ENCODE results near the gene PIRT. TPM values are rescaled to one million over a fixed set of nuclear protein-coding genes. Genes with fewer than 3 reads are reported as not detected.
A peak's percentile ranks its signal among the peaks of the same experiment; 100 is the strongest.

Gene PIRT
- not detected for total RNA-seq (ENCODE audit: unreplicated experiment)
- long read RNA-seq, result 0 reads

- DNase-seq (ENCODE audit: low spot score), result no peak
- peaks cover 5% of the 10 kb centered on the region for H3K27me3 Mint-ChIP-seq (ENCODE audit: unreplicated experiment)
- H3K36me3 Mint-ChIP-seq (ENCODE audit: low read depth, unreplicated experiment), result no peaks in the 10 kb centered on the region
- H3K4me1 Mint-ChIP-seq (ENCODE audit: unreplicated experiment), result no peaks in the 10 kb centered on the region
- H3K4me3 Mint-ChIP-seq (ENCODE audit: unreplicated experiment), result no peak within 1 kb of the TSS
- TF ChIP-seq CTCF (IDR thresholded peaks at IDR 0.05; ENCODE audit: unreplicated experiment), result no peak
- no peak within 1 kb of the TSS for H3K27ac Mint-ChIP-seq (ENCODE audit: unreplicated experiment)
- H3K9me3 Mint-ChIP-seq (ENCODE audit: unreplicated experiment), result no peaks in the 10 kb centered on the region
These were observed at the start of gene PIRT for GRCh38 chr17:10837921-10838320. PIRT (minus strand) TSS chr17:10838087; CDS start chr17:10825645, 12,442 bp downstream.

- Mint-ChIP-seq H3K4me1 (ENCODE audit: unreplicated experiment) (no peaks in the 10 kb centered on the region), H3K9me3 (ENCODE audit: unreplicated experiment) (peaks cover 13% of the 10 kb centered on the region), H3K4me3 (ENCODE audit: unreplicated experiment) (no peak overlapping the region), H3K27me3 (ENCODE audit: unreplicated experiment) (peaks cover 4% of the 10 kb centered on the region), H3K36me3 (ENCODE audit: low read depth, unreplicated experiment) (no peaks in the 10 kb centered on the region), H3K27ac (ENCODE audit: unreplicated experiment) (no peak overlapping the region)
- no peak for TF ChIP-seq CTCF (IDR thresholded peaks at IDR 0.05; ENCODE audit: unreplicated experiment)
- no peak for DNase-seq (ENCODE audit: low spot score)
These were observed 44.1 kb upstream of the PIRT start for GRCh38 chr17:10881959-10882358.

- H3K4me3 Mint-ChIP-seq (ENCODE audit: unreplicated experiment), result no peak overlapping the region
- peaks cover 9% of the 10 kb centered on the region for H3K9me3 Mint-ChIP-seq (ENCODE audit: unreplicated experiment)
- peaks cover 1% of the 10 kb centered on the region for H3K27me3 Mint-ChIP-seq (ENCODE audit: unreplicated experiment)
- no peaks in the 10 kb centered on the region for H3K36me3 Mint-ChIP-seq (ENCODE audit: low read depth, unreplicated experiment)
- no peak for TF ChIP-seq CTCF (IDR thresholded peaks at IDR 0.05; ENCODE audit: unreplicated experiment)
- no peak for DNase-seq (ENCODE audit: low spot score)
- no peak overlapping the region for H3K27ac Mint-ChIP-seq (ENCODE audit: unreplicated experiment)
- no peaks in the 10 kb centered on the region for H3K4me1 Mint-ChIP-seq (ENCODE audit: unreplicated experiment)
These were observed 41.4 kb upstream of the PIRT start for GRCh38 chr17:10879190-10879836.

- peak; percentile 50 for DNase-seq (ENCODE audit: low spot score)
- Mint-ChIP-seq H3K4me3 (ENCODE audit: unreplicated experiment) (no peak overlapping the region), H3K36me3 (ENCODE audit: low read depth, unreplicated experiment) (no peaks in the 10 kb centered on the region), H3K27ac (ENCODE audit: unreplicated experiment) (no peak overlapping the region), H3K9me3 (ENCODE audit: unreplicated experiment) (peaks cover 20% of the 10 kb centered on the region), H3K27me3 (ENCODE audit: unreplicated experiment) (no peaks in the 10 kb centered on the region), H3K4me1 (ENCODE audit: unreplicated experiment) (no peaks in the 10 kb centered on the region)
- peak; percentile 65 for TF ChIP-seq CTCF (IDR thresholded peaks at IDR 0.05; ENCODE audit: unreplicated experiment)
These were observed 38.2 kb upstream of the PIRT start for GRCh38 chr17:10875984-10876555.

GRCh38 chr17:10875430-10875851, 37.6 kb upstream of the PIRT start:
- Mint-ChIP-seq H3K36me3 (ENCODE audit: low read depth, unreplicated experiment) (no peaks in the 10 kb centered on the region), H3K27ac (ENCODE audit: unreplicated experiment) (no peak overlapping the region), H3K4me3 (ENCODE audit: unreplicated experiment) (no peak overlapping the region), H3K9me3 (ENCODE audit: unreplicated experiment) (peaks cover 19% of the 10 kb centered on the region), H3K4me1 (ENCODE audit: unreplicated experiment) (no peaks in the 10 kb centered on the region), H3K27me3 (ENCODE audit: unreplicated experiment) (no peaks in the 10 kb centered on the region)
- peak; percentile 7 for DNase-seq (ENCODE audit: low spot score)
- no peak for TF ChIP-seq CTCF (IDR thresholded peaks at IDR 0.05; ENCODE audit: unreplicated experiment)
